K562 (cell line): ENCODE measurements around the gene SLC7A14. TPM values are rescaled to one million over a fixed set of nuclear protein-coding genes. Genes with fewer than 3 reads are reported as not detected.
A peak's percentile ranks its signal among the peaks of the same experiment; 100 is the strongest.

Experiments used
- CTCF ChIP-seq, 3 experiments: IDR thresholded peaks in 2 of 3; conservative IDR thresholded peaks in 1 of 3; 2 replicates each; pipeline ENCODE4 v1.5.1; 2011 to 2012; ENCODE audit warnings: low read length in 3 of 3, mild to moderate bottlenecking in 3 of 3, control low read depth in 2 of 3, improper control_type of control experiment in 1 of 3, inconsistent platforms in 1 of 3, low read depth in 1 of 3, mixed read lengths in 1 of 3, moderate library complexity in 1 of 3; ENCODE audit not compliant: insufficient read depth in 2 of 3
- E4F1 ChIP-seq: fragments of 250-450 bp; sonication (Bioruptor Pico); IDR thresholded peaks from 2 replicates; pipeline ENCODE4 v1.5.0; 2021; ENCODE audit warnings: mild to moderate bottlenecking, borderline replicate concordance
- MTA3 ChIP-seq: fragments of 450-650 bp; formaldehyde crosslinking; IDR thresholded peaks from 2 replicates; pipeline ENCODE4 v1.6.1; 2017; ENCODE audit warnings: mild to moderate bottlenecking, borderline replicate concordance
- MYNN ChIP-seq, 2 experiments: sonication (generic); formaldehyde crosslinking in 1 of 2; IDR thresholded peaks; 2 replicates each; pipeline versions ENCODE4 v1.5.0 to v1.6.1; 2016 to 2020; ENCODE audit warnings: antibody characterized with exemption in 1 of 2, missing genetic modification reagents in 1 of 2
- NFYB ChIP-seq: IDR thresholded peaks from 2 replicates; pipeline ENCODE4 v1.6.1; 2011; ENCODE audit warnings: mild to moderate bottlenecking, moderate library complexity; ENCODE audit not compliant: insufficient read length; ENCODE audit errors: extremely low read depth
- USF1 ChIP-seq: sonication (generic); formaldehyde crosslinking; IDR thresholded peaks from 2 replicates; pipeline ENCODE4 v1.9.0; 2022; ENCODE audit warnings: mild to moderate bottlenecking, missing genetic modification reagents
- USF2 ChIP-seq: sonication (generic); formaldehyde crosslinking; IDR thresholded peaks from 2 replicates; pipeline ENCODE4 v1.5.0; 2020; ENCODE audit warnings: missing genetic modification reagents
- polyA plus RNA-seq, 8 experiments: library from polyadenylated mRNA; depleted of rRNA in 4 of 8; stranded (reverse) in 5 of 8; unstranded in 3 of 8; fragments of >200 nt; fragmentation: Nextera tagmentation in 2 of 8; fragmentation: Illumina TruSeq in 1 of 8; extraction: Ambion mirVana in 2 of 8; extraction: Trizol in 1 of 8; gene quantifications; 2 replicates each; pipeline versions ENCODE4 v1.2.1 to v1.2.3, GENCODE V29; 2011 to 2014; ENCODE audit warnings: inconsistent platforms in 1 of 8, missing spikeins in 1 of 8
- total RNA-seq, 7 experiments: library from RNA; depleted of rRNA in 6 of 7; stranded (reverse); fragments of >200 nt in 6 of 7; fragmentation: Illumina TruSeq in 2 of 7; extraction: Trizol in 2 of 7; gene quantifications; 2 replicates each; pipeline versions ENCODE4 v1.2.1 to v1.2.3, GENCODE V29; 2011 to 2021; ENCODE audit warnings: low replicate concordance in 1 of 7

Gene SLC7A14
- total and polyA plus RNA-seq, 9 of the 15 experiments (the other 6 are each of a cell fraction or from before 2014, with no cell fraction given): not detected

GRCh38 chr3:170442947-170443346, 142.9 kb downstream of the SLC7A14 start (continued):
- TF ChIP-seq E4F1 (CRISPR knock-in tag) (no peak), USF2 (peak; percentile 83), USF1 (CRISPR knock-in tag) (peak; percentile 75), NFYB (peak; percentile 52), MTA3 (no peak), MYNN (IDR thresholded peaks at IDR 0.05) (no peak), MYNN (CRISPR knock-in tag; IDR thresholded peaks at IDR 0.05) (no peak), CTCF (IDR thresholded peaks at IDR 0.05 in 2 of 3, conservative IDR thresholded peaks at IDR 0.05 in 1 of 3; ENCODE audit: insufficient read depth in 2 of 3, low read depth in 1 of 3, low read length in 3 of 3) (no peak)
